MCF 10A (cell line): ENCODE measurements around the gene DOCK8. TPM values are rescaled to one million over a fixed set of nuclear protein-coding genes. Genes with fewer than 3 reads are reported as not detected.

ENCODE experiments used
- BruUV-seq: library from RNA; stranded (reverse); fragments of 400-500 nt; replicated peaks from 2 replicates; lab custom pipeline; 2021; lab: Mats Ljungman, UMichigan
- CTCF ChIA-PET: fragments of 300-600 bp; sonication (Branson Sonifier 250); formaldehyde crosslinking; extraction: SDS; loops from one replicate; lab custom pipeline; 2021; ENCODE audit warnings: antibody characterized with exemption, inconsistent platforms; lab: Yijun Ruan, JAX
- POLR2A ChIA-PET: fragments of 300-600, 350-650 bp; sonication (Branson Sonifier 250); formaldehyde crosslinking; extraction: SDS; loops from one replicate; lab custom pipeline; 2020; ENCODE audit warnings: antibody characterized with exemption, inconsistent platforms; lab: Yijun Ruan, JAX
- DNase-seq: peaks from one replicate; pipeline ENCODE4 v3.0.0-alpha.2; 2018; ENCODE audit not compliant: unreplicated experiment
- H3K27ac Mint-ChIP-seq: one replicate; pipeline ENCODE4 v1.8.0; 2022; ENCODE audit warnings: mild to moderate bottlenecking, low read depth, mixed read lengths; ENCODE audit not compliant: unreplicated experiment
- H3K27me3 Mint-ChIP-seq: one replicate; pipeline ENCODE4 v1.8.0; 2022; ENCODE audit warnings: mixed read lengths; ENCODE audit not compliant: insufficient read depth, unreplicated experiment
- H3K36me3 Mint-ChIP-seq: one replicate; pipeline ENCODE4 v1.8.0; 2022; ENCODE audit warnings: mild to moderate bottlenecking, moderate library complexity, mixed read lengths; ENCODE audit not compliant: insufficient read depth, unreplicated experiment
- H3K4me1 Mint-ChIP-seq: one replicate; pipeline ENCODE4 v1.8.0; 2022; ENCODE audit warnings: mixed read lengths; ENCODE audit not compliant: insufficient read depth, unreplicated experiment
- H3K4me3 Mint-ChIP-seq: one replicate; pipeline ENCODE4 v1.8.0; 2022; ENCODE audit warnings: mild to moderate bottlenecking, moderate library complexity, mixed read lengths; ENCODE audit not compliant: unreplicated experiment
- H3K9me3 Mint-ChIP-seq: one replicate; pipeline ENCODE4 v1.8.0; 2022; ENCODE audit warnings: mixed read lengths; ENCODE audit not compliant: unreplicated experiment
- intact Hi-C: fragments of 100-400 bp; cut with micrococcal nuclease; formaldehyde crosslinking; loops from 2 replicates; pipeline ENCODE4 v1.14.1; 2022
- total RNA-seq: library from RNA; stranded (reverse); gene quantifications from 2 replicates; pipeline ENCODE4 v1.2.3, GENCODE V29; 2022
- TF ChIP-seq, protein P1 (sequence below): fragments of 200-600 bp; IDR thresholded peaks from one replicate; pipeline ENCODE4 v1.8.0; 2022; ENCODE audit warnings: antibody characterized with exemption, mild to moderate bottlenecking; ENCODE audit not compliant: unreplicated experiment

DOCK8 gene
- total RNA-seq, 1 experiment from 2014 or later: 5.2 TPM

DNA sequence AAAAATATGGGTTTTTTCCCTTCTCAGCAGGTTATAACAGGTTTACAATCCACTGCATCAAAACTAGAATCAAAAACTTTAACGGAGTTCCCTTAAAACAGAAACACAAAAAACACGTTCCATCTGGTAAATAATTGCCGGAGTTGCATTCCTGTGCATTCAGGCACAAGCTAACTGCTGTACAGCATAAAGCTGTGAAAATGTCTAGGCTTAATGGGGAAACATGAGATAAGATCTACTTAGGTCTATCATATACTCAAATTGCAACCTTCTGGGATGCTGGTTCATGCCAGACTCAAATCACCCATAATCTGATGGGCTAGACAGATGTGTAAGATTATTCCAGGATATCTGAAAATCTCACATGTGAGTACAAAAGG lies 265.3 kb downstream of the DOCK8 start:
- ChIA-PET CTCF (interaction anchor here (0.6 kb wide), 1 partner anchor 62 kb away, joined by 3 read pairs; no protein-coding TSS in a partner anchor), POLR2A (interaction anchor here (1.4 kb wide), 1 partner anchor 9 kb away, joined by 4 read pairs; no protein-coding TSS in a partner anchor)
- intact Hi-C loops: no loop called here
- BruUV-seq: no TSS peak
- no peaks in the 10 kb centered on the region for H3K27me3 Mint-ChIP-seq
- H3K4me1 Mint-ChIP-seq: no peaks in the 10 kb centered on the region
- DNase-seq: no peak
- H3K4me3 Mint-ChIP-seq: no peak overlapping the region
- peaks cover 7% of the 10 kb centered on the region for H3K36me3 Mint-ChIP-seq
- no peaks in the 10 kb centered on the region for H3K9me3 Mint-ChIP-seq
- H3K27ac Mint-ChIP-seq: no peak overlapping the region
- TF ChIP-seq, protein P1, sequence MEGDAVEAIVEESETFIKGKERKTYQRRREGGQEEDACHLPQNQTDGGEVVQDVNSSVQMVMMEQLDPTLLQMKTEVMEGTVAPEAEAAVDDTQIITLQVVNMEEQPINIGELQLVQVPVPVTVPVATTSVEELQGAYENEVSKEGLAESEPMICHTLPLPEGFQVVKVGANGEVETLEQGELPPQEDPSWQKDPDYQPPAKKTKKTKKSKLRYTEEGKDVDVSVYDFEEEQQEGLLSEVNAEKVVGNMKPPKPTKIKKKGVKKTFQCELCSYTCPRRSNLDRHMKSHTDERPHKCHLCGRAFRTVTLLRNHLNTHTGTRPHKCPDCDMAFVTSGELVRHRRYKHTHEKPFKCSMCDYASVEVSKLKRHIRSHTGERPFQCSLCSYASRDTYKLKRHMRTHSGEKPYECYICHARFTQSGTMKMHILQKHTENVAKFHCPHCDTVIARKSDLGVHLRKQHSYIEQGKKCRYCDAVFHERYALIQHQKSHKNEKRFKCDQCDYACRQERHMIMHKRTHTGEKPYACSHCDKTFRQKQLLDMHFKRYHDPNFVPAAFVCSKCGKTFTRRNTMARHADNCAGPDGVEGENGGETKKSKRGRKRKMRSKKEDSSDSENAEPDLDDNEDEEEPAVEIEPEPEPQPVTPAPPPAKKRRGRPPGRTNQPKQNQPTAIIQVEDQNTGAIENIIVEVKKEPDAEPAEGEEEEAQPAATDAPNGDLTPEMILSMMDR: no peak

DNA sequence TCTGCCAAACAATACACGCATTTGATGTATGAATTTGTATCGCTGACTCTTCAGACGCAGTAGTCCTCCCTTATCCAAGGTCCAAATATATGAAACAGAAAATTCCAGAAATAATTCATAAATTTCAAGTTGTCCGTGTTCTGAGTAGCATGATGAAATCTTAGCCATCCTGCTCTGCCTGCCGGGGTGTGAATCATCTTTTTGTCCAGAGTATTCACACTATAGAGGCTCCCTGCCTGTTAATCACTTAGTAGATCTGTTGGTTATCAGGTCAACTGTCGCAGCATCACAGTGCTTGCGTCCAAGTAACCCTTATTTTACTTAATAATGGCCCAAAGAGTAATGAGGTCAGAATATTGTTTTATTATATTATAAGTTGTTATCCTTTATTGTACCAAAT lies 268.1 kb downstream of the DOCK8 start:
- Mint-ChIP-seq H3K36me3 (no peaks in the 10 kb centered on the region), H3K27me3 (no peaks in the 10 kb centered on the region), H3K4me3 (no peak overlapping the region), H3K9me3 (no peaks in the 10 kb centered on the region), H3K4me1 (no peaks in the 10 kb centered on the region), H3K27ac (no peak overlapping the region)
- POLR2A ChIA-PET: no interaction called here
- TF ChIP-seq, protein P1: no peak
- DNase-seq: peak; percentile 15
- CTCF ChIA-PET: interaction anchor here (0.7 kb wide), 2 partner anchors 10 to 293 kb away, joined by 3 to 4 read pairs; no protein-coding TSS in a partner anchor
- BruUV-seq: no TSS peak
- intact Hi-C loops: no loop called here

DNA sequence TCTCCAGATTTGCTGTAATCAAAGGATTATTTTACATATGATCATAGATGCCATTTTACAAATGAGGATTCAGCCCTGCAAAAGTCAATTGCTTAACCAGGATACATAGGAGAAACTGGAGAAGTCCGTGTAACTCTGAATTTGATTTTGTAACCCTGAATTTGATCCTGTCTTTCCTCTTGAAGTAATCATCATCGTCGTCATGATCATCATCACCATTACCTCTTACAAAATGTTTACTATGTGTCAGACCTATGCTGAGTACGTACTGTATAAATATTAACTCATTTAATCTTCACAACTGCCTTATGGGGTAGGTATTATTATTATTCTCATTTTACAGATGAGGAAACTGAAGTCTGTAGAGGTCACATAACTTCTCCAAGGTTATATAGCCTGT lies 271.5 kb downstream of the DOCK8 start:
- peak; percentile 45 for DNase-seq
- H3K9me3 Mint-ChIP-seq: no peaks in the 10 kb centered on the region
- no peaks in the 10 kb centered on the region for H3K36me3 Mint-ChIP-seq
- intact Hi-C loops: no loop called here
- no peaks in the 10 kb centered on the region for H3K27me3 Mint-ChIP-seq
- BruUV-seq: no TSS peak
- TF ChIP-seq, protein P1: no peak
- no peak overlapping the region for H3K4me3 Mint-ChIP-seq
- CTCF ChIA-PET: interaction anchor here (1.0 kb wide), 1 partner anchor 10 kb away, joined by 3 read pairs; no protein-coding TSS in a partner anchor
- no peaks in the 10 kb centered on the region for H3K4me1 Mint-ChIP-seq
- POLR2A ChIA-PET: no interaction called here
- no peak overlapping the region for H3K27ac Mint-ChIP-seq

DNA sequence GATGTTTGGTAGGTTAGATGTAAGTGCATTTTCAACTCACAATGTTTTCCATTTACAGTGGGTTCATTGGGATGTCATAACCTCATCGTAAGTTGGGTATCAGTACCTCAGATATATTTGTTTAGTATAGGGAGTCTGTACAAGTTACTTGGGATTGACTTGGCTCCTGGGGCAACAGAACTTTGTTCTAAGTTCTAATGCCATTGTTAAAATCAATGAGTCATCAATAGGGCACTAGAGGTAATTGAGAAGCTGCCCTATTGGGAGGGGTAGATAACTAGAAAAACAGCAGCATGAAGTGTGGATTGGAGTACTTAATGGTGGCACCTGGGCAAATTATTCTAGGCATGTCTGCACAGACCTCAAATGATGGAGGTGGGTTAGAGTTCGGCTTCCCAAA lies 272.8 kb downstream of the DOCK8 start:
- TF ChIP-seq, protein P1: no peak

More for the DNA sequence above, 272.8 kb downstream of the DOCK8 start:
- intact Hi-C loops: no loop called here
- Mint-ChIP-seq H3K36me3 (no peaks in the 10 kb centered on the region), H3K9me3 (no peaks in the 10 kb centered on the region), H3K4me1 (no peaks in the 10 kb centered on the region), H3K27me3 (no peaks in the 10 kb centered on the region), H3K4me3 (no peak overlapping the region), H3K27ac (no peak overlapping the region)
- DNase-seq: no peak
- BruUV-seq: no TSS peak
- ChIA-PET CTCF (interaction anchor here (0.6 kb wide), 1 partner anchor 229 kb away, joined by 4 read pairs; no protein-coding TSS in a partner anchor), POLR2A (interaction anchor here (0.6 to 1.4 kb wide), 2 partner anchors 17 to 45 kb away, joined by 4 read pairs; partner anchors contain the start of gene KANK1)
